GM12878 (cell line): ENCODE results near the gene STX1B. TPM values are rescaled to one million over a fixed set of nuclear protein-coding genes. Genes with fewer than 3 reads are reported as not detected.

Experiments
- BMI1 ChIP-seq: fragments of 450-650 bp; IDR thresholded peaks from 2 replicates; pipeline ENCODE4 v1.6.1; 2016; ENCODE audit warnings: mild to moderate bottlenecking, moderate library complexity, borderline replicate concordance
- CHD2 ChIP-seq: IDR thresholded peaks from 2 replicates; pipeline ENCODE4 v1.6.1; 2011; ENCODE audit warnings: low read depth, low read length, improper control_type of control experiment, borderline replicate concordance
- FOS ChIP-seq: IDR thresholded peaks from 3 replicates; pipeline ENCODE4 v1.6.1; 2011; ENCODE audit warnings: borderline replicate concordance; ENCODE audit not compliant: insufficient read length; ENCODE audit errors: extremely low read depth
- HDAC6 ChIP-seq: fragments of 200-600 bp; sonication (generic); IDR thresholded peaks from one replicate; pipeline ENCODE4 v1.8.0; 2017; ENCODE audit warnings: antibody characterized with exemption; ENCODE audit not compliant: unreplicated experiment
- IRF4 ChIP-seq: IDR thresholded peaks from 2 replicates; pipeline ENCODE4 v1.6.1; 2011; ENCODE audit warnings: low read depth, low read length
- MXI1 ChIP-seq: fragments of 150-350 bp; IDR thresholded peaks from 2 replicates; pipeline ENCODE4 v1.6.1; 2011; ENCODE audit warnings: low read depth, mild to moderate bottlenecking, inconsistent platforms, low read length, improper control_type of control experiment
- PAX5 ChIP-seq: IDR thresholded peaks from 2 replicates; pipeline ENCODE4 v1.6.1; 2011; ENCODE audit warnings: low read depth, low read length, borderline replicate concordance
- POLR2AphosphoS5 ChIP-seq: IDR thresholded peaks from 2 replicates; pipeline ENCODE4 v1.6.1; 2011; ENCODE audit warnings: mild to moderate bottlenecking, low read length, inconsistent platforms
- POU2F2 ChIP-seq: IDR thresholded peaks from 3 replicates; pipeline ENCODE4 v1.6.1; 2011; ENCODE audit warnings: low read depth, mild to moderate bottlenecking, low read length, borderline replicate concordance
- RAD51 ChIP-seq: fragments of 450-650 bp; IDR thresholded peaks from 2 replicates; pipeline ENCODE4 v1.6.1; 2016; ENCODE audit warnings: moderate library complexity, mild to moderate bottlenecking, inconsistent platforms
- SMARCA5 ChIP-seq: fragments of 450-650 bp; IDR thresholded peaks from 2 replicates; pipeline ENCODE4 v1.6.1; 2017; ENCODE audit warnings: mild to moderate bottlenecking
- TBL1XR1 ChIP-seq: IDR thresholded peaks from 2 replicates; pipeline ENCODE4 v1.6.1; 2012; ENCODE audit warnings: low read depth, low read length, improper control_type of control experiment
- YBX1 ChIP-seq: fragments of 450-650 bp; IDR thresholded peaks from 2 replicates; pipeline ENCODE4 v1.6.1; 2016; ENCODE audit warnings: antibody characterized with exemption
- ZNF207 ChIP-seq: fragments of 450-650 bp; IDR thresholded peaks from 2 replicates; pipeline ENCODE4 v1.6.1; 2014; ENCODE audit warnings: antibody characterized with exemption, mild to moderate bottlenecking, borderline replicate concordance
- ZNF622 ChIP-seq: fragments of 450-650 bp; IDR thresholded peaks from 2 replicates; pipeline ENCODE4 v1.6.1; 2017; ENCODE audit warnings: mild to moderate bottlenecking, inconsistent platforms
- polyA plus RNA-seq, 11 experiments: library from polyadenylated mRNA; depleted of rRNA in 4 of 11; unstranded in 6 of 11; stranded (reverse) in 5 of 11; fragments of >200 nt; fragmentation: Nextera tagmentation in 4 of 11; fragmentation: Illumina TruSeq in 1 of 11; extraction: Ambion mirVana in 4 of 11; extraction: Trizol in 1 of 11; gene quantifications; 1 replicate in 1 of 11; 2 replicates in 10 of 11; pipeline versions ENCODE4 v1.2.1 to v1.2.3, GENCODE V29; 2011 to 2016; ENCODE audit warnings: inconsistent platforms in 2 of 11, missing spikeins in 2 of 11, low read depth in 1 of 11
- total RNA-seq, 4 experiments: library from RNA; depleted of rRNA in 3 of 4; stranded (reverse); fragments of >200 nt in 3 of 4; fragmentation: Illumina TruSeq in 1 of 4; extraction: Trizol in 1 of 4; gene quantifications; 2 replicates each; pipeline versions ENCODE4 v1.2.1 to v1.2.3, GENCODE V29; 2013 to 2021
- TF ChIP-seq, protein P1 (sequence below): fragments of 450-650 bp; formaldehyde crosslinking; IDR thresholded peaks from 2 replicates; pipeline ENCODE4 v1.4.0; 2020; ENCODE audit warnings: mild to moderate bottlenecking, moderate library complexity
- TF ChIP-seq, protein P2 (sequence below): IDR thresholded peaks from 2 replicates; pipeline ENCODE4 v1.6.1; 2012; ENCODE audit warnings: improper control_type of control experiment, low read depth, low read length; ENCODE audit not compliant: insufficient replicate concordance

Gene STX1B
- total and polyA plus RNA-seq, 10 of the 15 experiments (the other 5 are each of a cell fraction or from before 2014, with no cell fraction given) = 0.22 to 2.5 (median 1.1) TPM

DNA sequence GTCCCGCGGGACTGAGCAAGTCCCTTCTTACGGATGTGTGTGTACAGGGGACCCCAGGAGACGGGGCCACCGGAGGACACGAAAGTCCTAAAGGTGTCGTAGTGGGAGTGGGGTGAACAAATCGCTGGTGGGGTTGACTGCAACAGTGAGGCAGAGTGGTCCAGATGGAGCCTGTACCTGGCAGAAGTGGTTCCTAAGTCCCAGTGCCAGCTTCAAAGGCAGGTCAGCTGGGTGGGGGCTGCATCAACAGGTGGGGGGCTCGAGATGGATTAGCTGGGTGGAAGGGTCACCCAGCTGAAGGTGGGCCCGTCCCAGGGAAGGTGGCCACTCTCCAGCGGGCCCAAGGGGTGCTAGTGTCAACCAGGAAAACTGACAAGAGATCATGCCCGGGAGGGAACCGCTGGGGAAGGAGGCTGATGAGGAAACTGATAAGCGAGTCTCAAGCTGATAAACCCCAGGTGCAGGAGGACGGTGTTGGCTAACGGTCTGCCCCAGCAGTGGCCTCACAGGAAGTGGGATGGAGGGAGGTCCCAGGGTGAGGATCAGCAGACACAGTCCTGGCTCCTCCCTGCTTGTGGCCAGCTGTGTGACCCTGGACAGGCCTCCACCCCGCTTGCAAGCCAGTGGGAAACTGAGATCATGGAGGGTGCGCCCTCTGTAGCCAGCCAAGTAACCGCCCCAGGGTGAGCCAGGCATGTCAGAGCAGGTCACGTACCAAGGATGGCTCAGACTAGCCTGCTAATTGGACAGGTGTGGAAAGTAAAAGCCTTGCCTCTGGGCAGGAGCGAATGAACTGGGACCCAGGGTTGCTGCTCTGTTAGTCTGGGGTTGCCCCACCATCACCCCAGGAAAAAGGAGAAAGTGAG is 60.6 kb downstream of the STX1B start (continued):
- TF ChIP-seq TBL1XR1 (no peak), CHD2 (0 out of 2 replicates have a peak, but pooled peaks have one; percentile 58), SMARCA5 (0 out of 2 replicates have a peak, but pooled peaks have one; percentile 62), PAX5 (no peak), BMI1 (0 out of 2 replicates have a peak, but pooled peaks have one; percentile 22), YBX1 (no peak), ZNF622 (no peak), POU2F2 (no peak), IRF4 (no peak), ZNF207 (no peak), FOS (no peak), RAD51 (no peak), HDAC6 (no peak), POLR2AphosphoS5 (peak; percentile 82), MXI1 (peak; percentile 22; the same call in 1 of the 2 replicates)
- TF ChIP-seq, protein P1, sequence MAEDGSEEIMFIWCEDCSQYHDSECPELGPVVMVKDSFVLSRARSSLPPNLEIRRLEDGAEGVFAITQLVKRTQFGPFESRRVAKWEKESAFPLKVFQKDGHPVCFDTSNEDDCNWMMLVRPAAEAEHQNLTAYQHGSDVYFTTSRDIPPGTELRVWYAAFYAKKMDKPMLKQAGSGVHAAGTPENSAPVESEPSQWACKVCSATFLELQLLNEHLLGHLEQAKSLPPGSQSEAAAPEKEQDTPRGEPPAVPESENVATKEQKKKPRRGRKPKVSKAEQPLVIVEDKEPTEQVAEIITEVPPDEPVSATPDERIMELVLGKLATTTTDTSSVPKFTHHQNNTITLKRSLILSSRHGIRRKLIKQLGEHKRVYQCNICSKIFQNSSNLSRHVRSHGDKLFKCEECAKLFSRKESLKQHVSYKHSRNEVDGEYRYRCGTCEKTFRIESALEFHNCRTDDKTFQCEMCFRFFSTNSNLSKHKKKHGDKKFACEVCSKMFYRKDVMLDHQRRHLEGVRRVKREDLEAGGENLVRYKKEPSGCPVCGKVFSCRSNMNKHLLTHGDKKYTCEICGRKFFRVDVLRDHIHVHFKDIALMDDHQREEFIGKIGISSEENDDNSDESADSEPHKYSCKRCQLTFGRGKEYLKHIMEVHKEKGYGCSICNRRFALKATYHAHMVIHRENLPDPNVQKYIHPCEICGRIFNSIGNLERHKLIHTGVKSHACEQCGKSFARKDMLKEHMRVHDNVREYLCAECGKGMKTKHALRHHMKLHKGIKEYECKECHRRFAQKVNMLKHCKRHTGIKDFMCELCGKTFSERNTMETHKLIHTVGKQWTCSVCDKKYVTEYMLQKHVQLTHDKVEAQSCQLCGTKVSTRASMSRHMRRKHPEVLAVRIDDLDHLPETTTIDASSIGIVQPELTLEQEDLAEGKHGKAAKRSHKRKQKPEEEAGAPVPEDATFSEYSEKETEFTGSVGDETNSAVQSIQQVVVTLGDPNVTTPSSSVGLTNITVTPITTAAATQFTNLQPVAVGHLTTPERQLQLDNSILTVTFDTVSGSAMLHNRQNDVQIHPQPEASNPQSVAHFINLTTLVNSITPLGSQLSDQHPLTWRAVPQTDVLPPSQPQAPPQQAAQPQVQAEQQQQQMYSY (CRISPR knock-in tag) = no peak
- TF ChIP-seq, protein P2, sequence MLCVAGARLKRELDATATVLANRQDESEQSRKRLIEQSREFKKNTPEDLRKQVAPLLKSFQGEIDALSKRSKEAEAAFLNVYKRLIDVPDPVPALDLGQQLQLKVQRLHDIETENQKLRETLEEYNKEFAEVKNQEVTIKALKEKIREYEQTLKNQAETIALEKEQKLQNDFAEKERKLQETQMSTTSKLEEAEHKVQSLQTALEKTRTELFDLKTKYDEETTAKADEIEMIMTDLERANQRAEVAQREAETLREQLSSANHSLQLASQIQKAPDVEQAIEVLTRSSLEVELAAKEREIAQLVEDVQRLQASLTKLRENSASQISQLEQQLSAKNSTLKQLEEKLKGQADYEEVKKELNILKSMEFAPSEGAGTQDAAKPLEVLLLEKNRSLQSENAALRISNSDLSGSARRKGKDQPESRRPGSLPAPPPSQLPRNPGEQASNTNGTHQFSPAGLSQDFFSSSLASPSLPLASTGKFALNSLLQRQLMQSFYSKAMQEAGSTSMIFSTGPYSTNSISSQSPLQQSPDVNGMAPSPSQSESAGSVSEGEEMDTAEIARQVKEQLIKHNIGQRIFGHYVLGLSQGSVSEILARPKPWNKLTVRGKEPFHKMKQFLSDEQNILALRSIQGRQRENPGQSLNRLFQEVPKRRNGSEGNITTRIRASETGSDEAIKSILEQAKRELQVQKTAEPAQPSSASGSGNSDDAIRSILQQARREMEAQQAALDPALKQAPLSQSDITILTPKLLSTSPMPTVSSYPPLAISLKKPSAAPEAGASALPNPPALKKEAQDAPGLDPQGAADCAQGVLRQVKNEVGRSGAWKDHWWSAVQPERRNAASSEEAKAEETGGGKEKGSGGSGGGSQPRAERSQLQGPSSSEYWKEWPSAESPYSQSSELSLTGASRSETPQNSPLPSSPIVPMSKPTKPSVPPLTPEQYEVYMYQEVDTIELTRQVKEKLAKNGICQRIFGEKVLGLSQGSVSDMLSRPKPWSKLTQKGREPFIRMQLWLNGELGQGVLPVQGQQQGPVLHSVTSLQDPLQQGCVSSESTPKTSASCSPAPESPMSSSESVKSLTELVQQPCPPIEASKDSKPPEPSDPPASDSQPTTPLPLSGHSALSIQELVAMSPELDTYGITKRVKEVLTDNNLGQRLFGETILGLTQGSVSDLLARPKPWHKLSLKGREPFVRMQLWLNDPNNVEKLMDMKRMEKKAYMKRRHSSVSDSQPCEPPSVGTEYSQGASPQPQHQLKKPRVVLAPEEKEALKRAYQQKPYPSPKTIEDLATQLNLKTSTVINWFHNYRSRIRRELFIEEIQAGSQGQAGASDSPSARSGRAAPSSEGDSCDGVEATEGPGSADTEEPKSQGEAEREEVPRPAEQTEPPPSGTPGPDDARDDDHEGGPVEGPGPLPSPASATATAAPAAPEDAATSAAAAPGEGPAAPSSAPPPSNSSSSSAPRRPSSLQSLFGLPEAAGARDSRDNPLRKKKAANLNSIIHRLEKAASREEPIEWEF = no peak
